NCI-H748 (cell line): ENCODE results near the gene ENPP3.

ENCODE experiments used
- DNase-seq: peaks from one replicate; lab custom pipeline; 2025; ENCODE audit not compliant: unreplicated experiment; lab: John Stamatoyannopoulos, UW

ENPP3 gene

GRCh38 chr6:131763749-131764148 is 126.6 kb downstream of the ENPP3 start:
- no peak for DNase-seq

GRCh38 chr6:131764350-131764749 is 127.2 kb downstream of the ENPP3 start:
- DNase-seq = no peak

GRCh38 chr6:131765081-131765803 is 128.1 kb downstream of the ENPP3 start:
- DNase-seq = no peak

- DNase-seq = no peak
Measured at GRCh38 chr6:131765804-131766135, 128.7 kb downstream of the ENPP3 start.

- no peak for DNase-seq
Measured at GRCh38 chr6:131766631-131767030, 129.5 kb downstream of the ENPP3 start.

- DNase-seq = no peak
Measured at GRCh38 chr6:131768964-131769363, 131.9 kb downstream of the ENPP3 start.

- DNase-seq = no peak
Measured at GRCh38 chr6:131769385-131770141, 132.5 kb downstream of the ENPP3 start.

- no peak for DNase-seq
Measured at GRCh38 chr6:131770776-131771175, 133.7 kb downstream of the ENPP3 start.

- DNase-seq = no peak
Measured at GRCh38 chr6:131773284-131773950, 136.3 kb downstream of the ENPP3 start.

GRCh38 chr6:131775886-131776285 is 138.8 kb downstream of the ENPP3 start:
- no peak for DNase-seq

- DNase-seq = no peak
Measured at GRCh38 chr6:131776985-131777384, 139.9 kb downstream of the ENPP3 start.

GRCh38 chr6:131778169-131778568 is 141.1 kb downstream of the ENPP3 start:
- no peak for DNase-seq

GRCh38 chr6:131779304-131779703 is 142.2 kb downstream of the ENPP3 start:
- no peak for DNase-seq

- no peak for DNase-seq
Measured at GRCh38 chr6:131780600-131780999, 143.5 kb downstream of the ENPP3 start.

- DNase-seq = no peak
Measured at GRCh38 chr6:131781687-131782086, 144.6 kb downstream of the ENPP3 start.

GRCh38 chr6:131782764-131783163 is 145.7 kb downstream of the ENPP3 start:
- DNase-seq = peak; percentile 17

GRCh38 chr6:131784561-131784960 is 147.5 kb downstream of the ENPP3 start:
- no peak for DNase-seq

GRCh38 chr6:131787079-131787478 is 150.0 kb downstream of the ENPP3 start:
- no peak for DNase-seq

- peak; percentile 12 for DNase-seq
Measured at GRCh38 chr6:131787766-131788712, 150.9 kb downstream of the ENPP3 start.

GRCh38 chr6:131789219-131789618 is 152.1 kb downstream of the ENPP3 start:
- no peak for DNase-seq

- DNase-seq = no peak
Measured at GRCh38 chr6:131791476-131791875, 154.4 kb downstream of the ENPP3 start.
